Uterus (tissue), 4 donors: Measurements from ENCODE around the gene PHF13. TPM values are rescaled to one million over a fixed set of nuclear protein-coding genes. Genes with fewer than 3 reads are reported as not detected.

Experiments used
- DNase-seq, 2 donors: peaks; one replicate each; pipeline ENCODE4 v3.0.0-alpha.2; 2019 to 2020
- H3K27ac ChIP-seq, 2 donors: fragments of 200-600 bp; sonication (generic); 1 replicate in 1 of 2; 2 replicates in 1 of 2; pipeline ENCODE4 v1.5.1; 2016 to 2018
- H3K27me3 ChIP-seq, 2 donors: fragments of 200-600 bp; sonication (generic); one replicate each; pipeline ENCODE4 v1.5.1; 2018 to 2019; ENCODE audit warnings: control low read depth in 1 of 2
- H3K36me3 ChIP-seq, 2 donors: fragments of 200-600 bp; sonication (generic); one replicate each; pipeline ENCODE4 v1.5.1; 2019; ENCODE audit warnings: control low read depth in 1 of 2
- H3K4me1 ChIP-seq, 2 donors: fragments of 200-600 bp; sonication (generic); one replicate each; pipeline ENCODE4 v1.5.1; 2018 to 2019; ENCODE audit warnings: control low read depth in 1 of 2
- H3K4me3 ChIP-seq, 2 donors: fragments of 200-600 bp; sonication (generic); 1 replicate in 1 of 2; 2 replicates in 1 of 2; pipeline ENCODE4 v1.5.1; 2018 to 2019; ENCODE audit warnings: mild to moderate bottlenecking in 1 of 2
- H3K9me3 ChIP-seq, 2 donors: fragments of 200-600 bp; sonication (generic); one replicate each; pipeline ENCODE4 v1.5.1; 2019; ENCODE audit warnings: control low read depth in 1 of 2
- POLR2A ChIP-seq, 2 donors: fragments of 450-650 bp; IDR thresholded peaks; one replicate each; pipeline ENCODE4 v1.6.1; 2016; ENCODE audit warnings: antibody characterized with exemption in 2 of 2, mild to moderate bottlenecking in 1 of 2, moderate library complexity in 1 of 2
- intact Hi-C: fragments of 100-400 bp; cut with DNase I; formaldehyde crosslinking; loops from one replicate; pipeline ENCODE4 v1.15.1; 2023; ENCODE audit warnings: low total_unique reads
- total RNA-seq, 4 donors: library from RNA; depleted of rRNA in 3 of 4; stranded (reverse); fragments of >200 nt in 3 of 4; gene quantifications; one replicate each; pipeline versions ENCODE4 v1.1.0 to v1.2.4, GENCODE V29; 2014 to 2023
- TF ChIP-seq, protein P1 (sequence below), 4 experiments: fragments of 200-600 bp in 2 of 4; fragments of 450-650 bp in 2 of 4; sonication (generic) in 2 of 4; IDR thresholded peaks; one replicate each; pipeline ENCODE4 v1.5.1; 2016 to 2019; ENCODE audit warnings: antibody characterized with exemption in 4 of 4, mild to moderate bottlenecking in 2 of 4, moderate library complexity in 1 of 4
- donor health status: DM: yes; HTN: yes; CAD: no.

Gene PHF13
- total RNA-seq, 4 donors from 2014 or later = 1.8 to 29.6 (median 15.0) TPM

DNA sequence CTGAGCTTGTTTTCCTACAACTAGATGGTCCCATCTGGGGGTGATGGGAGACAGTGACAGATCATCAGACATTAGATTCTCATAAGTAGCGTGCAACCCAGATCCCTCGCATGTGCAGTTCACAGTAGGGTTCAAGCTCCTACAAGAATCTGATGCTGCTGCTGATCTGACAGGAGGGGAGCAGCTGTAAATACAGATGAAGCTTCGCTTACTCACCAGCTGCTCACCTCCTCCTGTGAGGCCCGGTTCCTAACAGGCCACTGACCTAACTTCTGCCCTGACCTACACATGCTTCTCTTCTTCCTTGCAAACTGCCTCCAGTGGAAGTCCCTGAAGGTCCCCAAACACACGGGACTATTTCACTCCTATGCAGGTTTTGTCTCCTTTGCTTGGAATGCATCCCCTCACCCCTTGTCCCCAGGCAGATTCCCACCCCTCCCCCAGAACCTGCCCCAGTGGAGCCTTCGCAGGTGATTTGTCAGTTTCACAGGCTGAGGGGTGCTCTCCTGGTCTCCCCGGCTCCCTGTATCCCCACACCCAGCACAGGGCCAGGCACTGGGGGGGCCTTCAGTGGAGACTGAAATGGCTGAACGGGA is 39.4 kb upstream of the PHF13 start:
- Histone ChIP-seq H3K4me1 (no peaks in the 10 kb centered on the region), H3K4me3 (no peak overlapping the region), H3K36me3 (no peaks in the 10 kb centered on the region), H3K27me3 (no peaks in the 10 kb centered on the region), H3K9me3 (no peaks in the 10 kb centered on the region), H3K27ac (no peak overlapping the region)
- intact Hi-C loops = no loop called here
- DNase-seq = no peak
- no peak for TF ChIP-seq POLR2A (IDR thresholded peaks at IDR 0.05)
- TF ChIP-seq, protein P1, sequence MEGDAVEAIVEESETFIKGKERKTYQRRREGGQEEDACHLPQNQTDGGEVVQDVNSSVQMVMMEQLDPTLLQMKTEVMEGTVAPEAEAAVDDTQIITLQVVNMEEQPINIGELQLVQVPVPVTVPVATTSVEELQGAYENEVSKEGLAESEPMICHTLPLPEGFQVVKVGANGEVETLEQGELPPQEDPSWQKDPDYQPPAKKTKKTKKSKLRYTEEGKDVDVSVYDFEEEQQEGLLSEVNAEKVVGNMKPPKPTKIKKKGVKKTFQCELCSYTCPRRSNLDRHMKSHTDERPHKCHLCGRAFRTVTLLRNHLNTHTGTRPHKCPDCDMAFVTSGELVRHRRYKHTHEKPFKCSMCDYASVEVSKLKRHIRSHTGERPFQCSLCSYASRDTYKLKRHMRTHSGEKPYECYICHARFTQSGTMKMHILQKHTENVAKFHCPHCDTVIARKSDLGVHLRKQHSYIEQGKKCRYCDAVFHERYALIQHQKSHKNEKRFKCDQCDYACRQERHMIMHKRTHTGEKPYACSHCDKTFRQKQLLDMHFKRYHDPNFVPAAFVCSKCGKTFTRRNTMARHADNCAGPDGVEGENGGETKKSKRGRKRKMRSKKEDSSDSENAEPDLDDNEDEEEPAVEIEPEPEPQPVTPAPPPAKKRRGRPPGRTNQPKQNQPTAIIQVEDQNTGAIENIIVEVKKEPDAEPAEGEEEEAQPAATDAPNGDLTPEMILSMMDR (IDR thresholded peaks at IDR 0.05) = no peak

DNA sequence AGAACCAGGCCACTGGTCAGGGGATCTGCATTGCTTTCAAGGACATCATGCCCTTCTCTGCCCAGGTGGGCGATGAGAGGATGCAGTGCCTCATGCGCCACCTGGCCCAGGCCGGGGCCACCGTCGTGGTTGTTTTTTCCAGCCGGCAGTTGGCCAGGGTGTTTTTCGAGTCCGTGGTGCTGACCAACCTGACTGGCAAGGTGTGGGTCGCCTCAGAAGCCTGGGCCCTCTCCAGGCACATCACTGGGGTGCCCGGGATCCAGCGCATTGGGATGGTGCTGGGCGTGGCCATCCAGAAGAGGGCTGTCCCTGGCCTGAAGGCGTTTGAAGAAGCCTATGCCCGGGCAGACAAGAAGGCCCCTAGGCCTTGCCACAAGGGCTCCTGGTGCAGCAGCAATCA is 38.7 kb upstream of the PHF13 start:
- H3K36me3 ChIP-seq = no peaks in the 10 kb centered on the region
- H3K4me3 ChIP-seq = no peak overlapping the region
- H3K9me3 ChIP-seq = no peaks in the 10 kb centered on the region
- no peak for DNase-seq
- H3K4me1 ChIP-seq = no peaks in the 10 kb centered on the region
- no peak overlapping the region for H3K27ac ChIP-seq
- intact Hi-C loops = no loop called here
- TF ChIP-seq, protein P1 (IDR thresholded peaks at IDR 0.05) = no peak
- no peaks in the 10 kb centered on the region for H3K27me3 ChIP-seq

DNA sequence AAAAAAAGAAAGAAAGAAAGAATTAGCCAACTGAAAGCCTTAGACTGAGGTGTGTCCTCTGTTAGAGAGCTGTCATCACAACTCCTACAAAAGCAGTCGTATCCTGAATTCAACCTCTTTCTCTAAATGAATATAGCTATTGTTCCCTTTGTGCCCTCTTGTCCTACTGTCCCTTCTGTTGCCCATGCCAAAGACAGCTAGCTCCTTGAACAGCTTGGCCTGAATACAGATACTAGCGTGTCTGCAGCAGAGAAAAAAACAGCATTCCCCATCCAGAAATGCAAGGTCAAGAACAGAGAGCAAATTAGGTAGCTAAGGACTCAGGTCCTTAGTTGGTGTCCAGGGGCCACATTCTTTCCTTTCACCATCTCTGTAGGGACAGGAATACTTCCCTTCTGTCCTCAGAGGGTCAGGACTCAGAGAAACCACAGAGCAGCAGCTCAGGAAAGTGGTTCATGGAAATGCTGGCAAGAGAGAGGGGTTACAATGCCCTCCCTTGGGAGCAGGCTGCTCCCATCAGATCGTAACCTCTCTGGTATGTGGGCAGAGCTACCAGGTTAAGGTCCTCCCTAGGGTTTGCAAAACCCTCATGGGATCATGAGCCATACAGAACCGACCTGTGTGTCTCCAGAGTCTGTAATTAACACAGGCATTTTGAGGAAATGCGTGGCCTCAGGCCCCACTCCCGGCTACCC is 35.6 kb upstream of the PHF13 start:
- Histone ChIP-seq H3K27me3 (no peaks in the 10 kb centered on the region), H3K9me3 (no peaks in the 10 kb centered on the region), H3K4me1 (peaks cover 0 to 9% of the 10 kb centered on the region in 2 donors), H3K27ac (no peak overlapping the region), H3K36me3 (no peaks in the 10 kb centered on the region), H3K4me3 (no peak overlapping the region)
- intact Hi-C loops = no loop called here
- DNase-seq = no peak
- TF ChIP-seq, protein P1 (IDR thresholded peaks at IDR 0.05) = no peak
- no peak for TF ChIP-seq POLR2A (IDR thresholded peaks at IDR 0.05)

DNA sequence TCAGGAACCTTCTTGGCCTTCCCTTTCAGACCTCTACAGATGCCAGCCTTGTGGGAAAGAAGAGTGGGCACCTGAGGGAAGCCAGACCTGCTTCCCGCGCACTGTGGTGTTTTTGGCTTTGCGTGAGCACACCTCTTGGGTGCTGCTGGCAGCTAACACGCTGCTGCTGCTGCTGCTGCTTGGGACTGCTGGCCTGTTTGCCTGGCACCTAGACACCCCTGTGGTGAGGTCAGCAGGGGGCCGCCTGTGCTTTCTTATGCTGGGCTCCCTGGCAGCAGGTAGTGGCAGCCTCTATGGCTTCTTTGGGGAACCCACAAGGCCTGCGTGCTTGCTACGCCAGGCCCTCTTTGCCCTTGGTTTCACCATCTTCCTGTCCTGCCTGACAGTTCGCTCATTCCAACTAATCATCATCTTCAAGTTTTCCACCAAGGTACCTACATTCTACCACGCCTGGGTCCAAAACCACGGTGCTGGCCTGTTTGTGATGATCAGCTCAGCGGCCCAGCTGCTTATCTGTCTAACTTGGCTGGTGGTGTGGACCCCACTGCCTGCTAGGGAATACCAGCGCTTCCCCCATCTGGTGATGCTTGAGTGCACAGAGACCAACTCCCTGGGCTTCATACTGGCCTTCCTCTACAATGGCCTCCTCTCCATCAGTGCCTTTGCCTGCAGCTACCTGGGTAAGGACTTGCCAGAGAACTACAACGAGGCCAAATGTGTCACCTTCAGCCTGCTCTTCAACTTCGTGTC is 34.7 kb upstream of the PHF13 start:
- Histone ChIP-seq H3K9me3 (no peaks in the 10 kb centered on the region), H3K4me3 (peak overlapping the region in 1 of 2 donors; percentile 69), H3K4me1 (peaks cover 0 to 9% of the 10 kb centered on the region in 2 donors), H3K27me3 (no peaks in the 10 kb centered on the region), H3K27ac (peak overlapping the region; percentile 91 to 94), H3K36me3 (no peaks in the 10 kb centered on the region)
- TF ChIP-seq POLR2A (IDR thresholded peaks at IDR 0.05) = no peak
- TF ChIP-seq, protein P1 (IDR thresholded peaks at IDR 0.05) = no peak
- intact Hi-C loops = no loop called here
- DNase-seq = no peak
